Activated CD8-positive, alpha-beta T cell treated with anti-CD3 and anti-CD28 coated beads, Interleukin-2, amount 10 ng/mL, durations not matched to agents 7 days and 5 days (primary cell): Measurements from ENCODE around the gene POLD4. TPM values are rescaled to one million over a fixed set of nuclear protein-coding genes. Genes with fewer than 3 reads are reported as not detected.

Experiments
- ATAC-seq: fragments of 150-1000 bp; cut with Tn5 transposase; one replicate; pipeline ENCODE4 v1.10.0; 2021; ENCODE audit warnings: moderate library complexity
- CTCF ChIA-PET: fragments of 350-600 bp; sonication (Branson Sonifier 250); formaldehyde crosslinking; loops from one replicate; lab custom pipeline; 2021; ENCODE audit warnings: antibody characterized with exemption; lab: Charles Lee
- POLR2A ChIA-PET: fragments of 350-600 bp; sonication (Branson Sonifier 250); formaldehyde crosslinking; loops from one replicate; lab custom pipeline; 2021; ENCODE audit warnings: antibody characterized with exemption; lab: Charles Lee
- DNase-seq: peaks from one replicate; pipeline ENCODE4 v3.0.0-alpha.2; 2020
- H3K27ac Mint-ChIP-seq: one replicate; pipeline ENCODE4 v1.8.0; 2021; ENCODE audit warnings: mild to moderate bottlenecking, mixed read lengths
- H3K27me3 Mint-ChIP-seq: one replicate; pipeline ENCODE4 v1.8.0; 2021; ENCODE audit warnings: low read depth, mixed read lengths
- H3K36me3 Mint-ChIP-seq: one replicate; pipeline ENCODE4 v1.8.0; 2021; ENCODE audit warnings: low read depth, mixed read lengths
- H3K4me1 Mint-ChIP-seq: one replicate; pipeline ENCODE4 v1.8.0; 2021; ENCODE audit warnings: low read depth, mixed read lengths
- H3K4me3 Mint-ChIP-seq: one replicate; pipeline ENCODE4 v1.8.0; 2021; ENCODE audit warnings: mild to moderate bottlenecking, mixed read lengths
- H3K9me3 Mint-ChIP-seq: one replicate; pipeline ENCODE4 v1.8.0; 2022; ENCODE audit warnings: mixed read lengths; ENCODE audit not compliant: insufficient read depth
- total RNA-seq, 2 experiments: library from RNA; stranded (reverse); gene quantifications; one replicate each; pipeline ENCODE4 v1.2.3, GENCODE V29; 2021

POLD4 gene
- total RNA-seq, 2 experiments from 2014 or later, result 53.2 to 56.7 TPM

DNA sequence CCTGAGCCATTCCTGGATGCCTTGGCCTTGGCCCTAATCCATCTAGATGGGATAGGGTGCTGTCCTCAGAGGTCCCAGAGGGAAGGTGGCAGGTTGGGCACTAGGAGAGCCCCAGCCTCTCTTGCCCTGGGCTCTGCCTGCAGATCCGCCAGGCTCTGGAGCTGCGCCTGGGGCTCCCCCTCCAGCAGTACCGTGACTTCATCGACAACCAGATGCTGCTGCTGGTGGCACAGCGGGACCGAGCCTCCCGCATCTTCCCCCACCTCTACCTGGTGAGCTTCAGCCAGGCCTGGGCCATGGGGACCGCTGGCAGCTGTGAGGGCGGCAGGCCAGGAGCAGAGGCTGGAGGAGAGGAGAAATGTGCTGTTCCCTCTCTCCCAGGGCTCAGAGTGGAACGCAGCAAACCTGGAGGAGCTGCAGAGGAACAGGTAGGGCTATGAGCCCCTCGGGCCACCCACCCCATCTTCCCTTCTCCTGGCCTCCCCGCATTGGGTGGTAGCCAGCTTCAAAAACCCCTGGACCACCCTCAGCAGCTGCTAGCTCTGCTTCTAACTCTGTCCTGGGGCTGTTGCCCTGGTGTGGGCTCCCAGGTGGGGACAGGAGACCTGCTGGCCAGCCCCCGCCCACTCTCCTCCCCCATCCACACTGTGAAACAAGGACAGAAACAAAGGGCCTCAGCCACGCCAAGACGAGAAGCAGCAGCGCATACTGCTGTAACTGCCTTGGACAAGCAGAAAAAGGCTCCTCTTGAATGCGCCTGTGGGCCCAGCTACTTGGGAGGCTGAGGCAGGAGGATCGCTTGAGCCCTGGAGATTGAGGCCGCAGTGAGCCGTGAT, 45.1 kb downstream of the POLD4 start:
- no peaks in the 10 kb centered on the region for H3K9me3 Mint-ChIP-seq
- POLR2A ChIA-PET, result interaction anchor here (1.0 to 1.2 kb wide), 3 partner anchors 9 to 69 kb away, joined by 3 read pairs; no protein-coding TSS in a partner anchor
- no peaks in the 10 kb centered on the region for H3K27me3 Mint-ChIP-seq
- no peak for DNase-seq
- CTCF ChIA-PET, result interaction anchor here (0.9 to 1.4 kb wide), 2 partner anchors 9 to 49 kb away, joined by 3 read pairs; no protein-coding TSS in a partner anchor
- H3K36me3 Mint-ChIP-seq, result peaks cover 9% of the 10 kb centered on the region
- H3K27ac Mint-ChIP-seq, result no peak overlapping the region
- H3K4me3 Mint-ChIP-seq, result no peak overlapping the region
- ATAC-seq, result no peak
- H3K4me1 Mint-ChIP-seq, result peaks cover 21% of the 10 kb centered on the region

DNA sequence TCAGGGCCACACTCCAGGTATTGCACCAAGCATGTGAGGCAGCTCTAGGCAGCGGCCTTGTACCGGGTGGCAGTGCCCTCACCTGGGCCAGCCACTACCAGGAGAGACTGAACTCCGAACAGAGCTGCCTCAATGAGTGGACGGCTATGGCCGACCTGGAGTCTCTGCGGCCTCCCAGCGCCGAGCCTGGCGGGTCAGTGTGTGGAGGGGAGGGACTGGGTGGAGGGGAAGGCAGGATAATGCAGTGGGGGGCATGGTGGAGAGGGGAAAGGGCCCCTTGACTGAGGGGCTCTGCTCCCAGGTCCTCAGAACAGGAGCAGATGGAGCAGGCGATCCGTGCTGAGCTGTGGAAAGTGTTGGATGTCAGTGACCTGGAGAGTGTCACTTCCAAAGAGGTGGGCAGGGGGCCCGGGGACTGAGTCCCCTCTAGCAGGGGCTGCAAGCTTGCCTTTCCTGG, 45.8 kb downstream of the POLD4 start:
- ATAC-seq, result no peak
- POLR2A ChIA-PET, result interaction anchor here (1.0 to 1.2 kb wide), 3 partner anchors 10 to 68 kb away, joined by 3 read pairs; no protein-coding TSS in a partner anchor
- no peak overlapping the region for H3K4me3 Mint-ChIP-seq
- no peaks in the 10 kb centered on the region for H3K27me3 Mint-ChIP-seq
- no peak for DNase-seq
- H3K36me3 Mint-ChIP-seq, result peaks cover 13% of the 10 kb centered on the region
- H3K9me3 Mint-ChIP-seq, result no peaks in the 10 kb centered on the region
- peaks cover 19% of the 10 kb centered on the region for H3K4me1 Mint-ChIP-seq
- CTCF ChIA-PET, result interaction anchor here (1.4 kb wide), 1 partner anchor 10 kb away, joined by 3 read pairs; no protein-coding TSS in a partner anchor
- no peak overlapping the region for H3K27ac Mint-ChIP-seq

DNA sequence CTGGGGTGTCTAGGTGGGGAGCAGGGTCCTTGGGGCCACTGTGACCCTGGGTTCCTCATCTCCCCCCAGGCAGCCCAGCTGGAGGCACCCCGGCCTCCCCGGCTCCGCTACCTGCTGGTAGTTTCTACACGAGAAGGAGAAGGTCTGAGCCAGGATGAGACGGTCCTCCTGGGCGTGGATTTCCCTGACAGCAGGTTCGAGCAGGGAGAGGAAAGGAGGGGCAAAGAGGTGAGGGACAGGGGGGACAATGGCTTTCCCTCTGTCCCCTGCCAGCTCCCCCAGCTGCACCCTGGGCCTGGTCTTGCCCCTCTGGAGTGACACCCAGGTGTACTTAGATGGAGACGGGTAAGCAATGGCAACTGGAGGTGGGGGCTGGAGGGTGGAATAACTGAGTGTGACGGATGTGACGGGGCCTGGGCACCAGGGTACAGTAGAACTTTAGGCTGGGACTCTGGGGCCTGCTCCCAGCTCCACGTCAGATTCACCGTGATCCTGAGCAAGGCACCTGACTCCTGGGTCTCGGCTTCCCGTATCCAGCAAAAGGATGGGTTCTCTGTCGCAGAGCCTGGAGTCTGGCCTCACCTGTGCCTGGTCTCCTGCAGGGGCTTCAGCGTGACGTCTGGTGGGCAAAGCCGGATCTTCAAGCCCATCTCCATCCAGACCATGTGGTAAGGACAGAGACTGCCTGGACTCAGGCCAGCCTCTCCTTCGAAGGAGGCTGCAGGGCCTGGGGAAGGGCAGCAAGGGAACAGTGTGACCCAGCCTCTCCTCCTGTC, 46.4 kb downstream of the POLD4 start:
- POLR2A ChIA-PET, result no interaction called here
- Mint-ChIP-seq H3K4me1 (peaks cover 19% of the 10 kb centered on the region), H3K9me3 (no peaks in the 10 kb centered on the region), H3K27me3 (no peaks in the 10 kb centered on the region), H3K36me3 (peaks cover 16% of the 10 kb centered on the region), H3K27ac (no peak overlapping the region), H3K4me3 (no peak overlapping the region)
- CTCF ChIA-PET, result interaction anchor here (1.4 to 1.5 kb wide), 2 partner anchors 10 to 11 kb away, joined by 3 to 4 read pairs; no protein-coding TSS in a partner anchor
- DNase-seq, result no peak
- no peak for ATAC-seq

DNA sequence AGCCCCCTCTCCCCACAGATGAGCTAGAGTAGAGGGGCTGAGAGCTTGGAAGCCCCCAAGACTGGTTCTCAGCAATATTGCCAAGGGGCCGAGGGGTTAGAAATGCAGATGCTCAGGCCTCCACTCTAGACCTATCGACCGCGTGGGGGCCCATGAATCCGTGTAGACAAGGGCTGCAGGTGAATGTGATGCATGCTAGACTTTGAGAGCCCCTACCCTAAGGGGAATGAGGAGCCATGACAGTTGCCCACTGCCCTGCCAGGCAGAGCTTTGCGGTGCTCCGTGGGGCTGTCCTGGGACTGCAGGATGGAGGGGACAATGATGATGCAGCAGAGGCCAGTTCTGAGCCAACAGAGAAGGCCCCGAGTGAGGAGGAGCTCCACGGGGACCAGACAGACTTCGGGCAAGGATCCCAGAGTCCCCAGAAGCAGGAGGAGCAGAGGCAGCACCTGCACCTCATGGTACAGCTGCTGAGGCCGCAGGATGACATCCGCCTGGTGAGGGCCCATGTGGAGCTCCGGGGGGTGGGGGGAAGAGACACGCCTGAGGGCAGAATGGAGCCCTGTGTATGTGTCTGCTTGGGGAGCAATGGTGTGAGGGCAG, 48.7 kb downstream of the POLD4 start:
- H3K4me1 Mint-ChIP-seq, result peaks cover 16% of the 10 kb centered on the region
- no peak for DNase-seq
- ChIA-PET POLR2A (interaction anchor here (1.4 to 1.6 kb wide), 2 partner anchors 9 to 48 kb away, joined by 3 read pairs; no protein-coding TSS in a partner anchor), CTCF (interaction anchor here (1.2 to 1.3 kb wide), 2 partner anchors 13 to 42 kb away, joined by 3 to 6 read pairs; no protein-coding TSS in a partner anchor)
- no peak for ATAC-seq
- peaks cover 24% of the 10 kb centered on the region for H3K36me3 Mint-ChIP-seq
- H3K27me3 Mint-ChIP-seq, result no peaks in the 10 kb centered on the region
- no peaks in the 10 kb centered on the region for H3K9me3 Mint-ChIP-seq
- H3K4me3 Mint-ChIP-seq, result no peak overlapping the region
- H3K27ac Mint-ChIP-seq, result peak overlapping the region; percentile 10

DNA sequence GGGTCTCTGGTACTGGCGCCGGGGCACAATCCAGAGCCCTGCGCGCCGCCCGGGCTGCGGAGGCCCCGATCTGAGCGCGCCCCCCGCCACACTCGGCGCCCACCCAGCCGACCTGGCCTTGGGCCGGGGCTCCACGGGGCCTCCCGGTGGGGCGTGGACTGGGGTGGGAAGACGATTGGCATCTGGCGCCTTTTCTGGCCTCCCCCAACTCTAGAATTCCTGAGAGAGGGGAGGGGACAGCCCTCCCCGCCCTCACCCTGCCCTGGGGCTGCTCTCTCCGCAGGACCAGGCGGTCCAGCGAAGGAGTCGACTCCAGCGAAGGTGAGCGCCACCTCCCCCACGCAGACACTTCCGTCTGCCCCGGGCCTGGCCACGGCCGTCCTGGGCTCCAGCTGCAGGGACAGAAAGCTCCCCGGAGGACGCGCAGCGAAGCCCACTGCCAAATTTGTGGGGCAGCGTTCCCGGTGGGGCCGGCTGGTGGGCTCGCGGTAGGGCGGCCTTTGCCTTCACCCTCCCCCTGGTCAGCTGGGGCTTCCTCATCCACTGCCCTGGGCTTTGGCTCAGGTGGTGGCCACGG, 49.4 kb downstream of the POLD4 start:
- Mint-ChIP-seq H3K9me3 (no peaks in the 10 kb centered on the region), H3K27me3 (no peaks in the 10 kb centered on the region), H3K36me3 (peaks cover 22% of the 10 kb centered on the region), H3K27ac (no peak overlapping the region), H3K4me1 (peaks cover 16% of the 10 kb centered on the region), H3K4me3 (peak overlapping the region; percentile 55)
- POLR2A ChIA-PET, result interaction anchor here (1.1 to 1.6 kb wide), 7 partner anchors 10 to 49 kb away, joined by 3 to 11 read pairs (median 4); partner anchors contain the start of gene ANKRD13D
- no peak for DNase-seq
- ATAC-seq, result peak; percentile 40
- CTCF ChIA-PET, result interaction anchor here (1.1 to 1.6 kb wide), 4 partner anchors 13 to 51 kb away, joined by 4 to 10 read pairs (median 6); no protein-coding TSS in a partner anchor

DNA sequence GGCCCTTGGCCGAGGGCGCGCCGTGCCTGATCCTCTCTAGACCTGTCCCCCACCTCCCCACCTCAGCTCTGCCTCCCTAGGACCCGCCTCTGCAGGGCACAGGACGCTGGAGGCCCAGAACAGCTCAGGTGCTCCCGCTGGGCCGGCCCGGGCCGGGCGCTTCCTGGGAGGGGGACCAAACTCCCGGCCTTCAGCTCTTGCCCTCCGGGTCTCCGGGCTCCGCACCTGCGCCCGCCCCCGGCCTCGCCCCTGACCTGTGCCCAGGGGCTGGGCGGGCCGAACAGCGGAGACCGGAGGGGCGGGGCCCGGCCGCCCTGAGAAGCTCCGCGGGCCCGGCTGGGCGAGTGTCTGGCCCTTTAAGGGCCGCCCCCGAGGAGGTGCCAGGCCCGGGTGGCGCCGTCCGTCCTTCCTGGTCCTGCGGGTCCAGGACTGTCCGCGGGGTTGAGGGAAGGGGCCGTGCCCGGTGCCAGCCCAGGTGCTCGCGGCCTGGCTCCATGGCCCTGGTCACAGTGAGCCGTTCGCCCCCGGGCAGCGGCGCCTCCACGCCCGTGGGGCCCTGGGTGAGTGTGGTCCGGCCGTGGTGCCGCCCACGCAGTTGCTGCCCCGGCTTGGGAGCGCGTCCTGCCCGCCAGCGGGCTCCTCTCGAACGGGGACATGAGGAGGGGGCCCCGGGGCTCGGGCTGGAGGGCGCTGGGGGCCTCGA, 50.1 kb downstream of the POLD4 start, which contains the start of gene SSH3:
Gene SSH3, plus strand, starts transcription at position 399 of the 703 bp plus-strand sequence. Its CDS starts 96 bp downstream, at position 495.
- ATAC-seq, result peak; percentile 84
- CTCF ChIA-PET, result interaction anchor here (0.7 to 1.6 kb wide), 5 partner anchors 14 to 50 kb away, joined by 3 to 10 read pairs (median 5); no protein-coding TSS in a partner anchor

DNA sequence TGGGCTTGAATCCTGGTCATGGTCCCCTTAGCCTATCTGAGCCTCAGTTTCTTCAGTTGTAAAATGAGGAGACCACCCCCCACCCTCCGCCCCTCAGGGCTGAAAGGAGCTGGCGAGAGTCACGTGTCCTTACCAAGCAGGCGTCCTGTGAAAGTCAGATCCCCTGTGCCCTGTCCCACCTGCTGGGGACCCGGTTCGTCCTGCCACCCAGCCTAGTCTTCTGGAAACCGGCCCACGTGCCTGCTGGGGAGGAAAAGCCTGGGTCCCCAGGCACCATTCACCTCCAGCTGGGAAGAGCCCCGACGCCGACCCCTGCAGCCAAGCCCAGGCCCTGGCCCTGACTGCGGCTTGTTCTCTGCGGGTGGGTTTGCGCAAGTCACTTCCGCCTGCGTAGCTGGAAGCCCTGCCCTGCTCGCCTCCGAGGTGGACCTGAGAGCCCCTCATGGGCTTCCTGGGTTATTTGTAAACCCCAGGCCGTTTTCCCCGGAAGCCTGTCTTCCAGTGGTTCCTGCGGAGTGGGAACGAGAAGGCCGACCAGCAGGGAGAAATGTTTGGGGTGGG, 50.7 kb downstream of the POLD4 start:
- Mint-ChIP-seq H3K9me3 (no peaks in the 10 kb centered on the region), H3K36me3 (peaks cover 35% of the 10 kb centered on the region), H3K27ac (peak overlapping the region; percentile 43), H3K4me3 (peak overlapping the region; percentile 28), H3K4me1 (peaks cover 22% of the 10 kb centered on the region), H3K27me3 (no peaks in the 10 kb centered on the region)
- ChIA-PET POLR2A (interaction anchor here (0.6 to 1.6 kb wide), 14 partner anchors 9 to 130 kb away, joined by 3 to 11 read pairs (median 4); partner anchors contain the start of gene ANKRD13D), CTCF (interaction anchor here (0.7 to 1.6 kb wide), 5 partner anchors 15 to 50 kb away, joined by 3 to 10 read pairs (median 5); no protein-coding TSS in a partner anchor)
- ATAC-seq, result no peak
- no peak for DNase-seq

More for the DNA sequence above, 50.1 kb downstream of the POLD4 start, which contains the start of gene SSH3:
- peak within 1 kb of the TSS; percentile 55 for H3K4me3 Mint-ChIP-seq
- peak; percentile 55 for DNase-seq
- peaks cover 19% of the 10 kb centered on the region for H3K4me1 Mint-ChIP-seq
- H3K27me3 Mint-ChIP-seq, result no peaks in the 10 kb centered on the region
- POLR2A ChIA-PET, result interaction anchor here (0.5 to 1.6 kb wide), 14 partner anchors 10 to 136 kb away, joined by 3 to 11 read pairs (median 4); partner anchors contain the start of gene ANKRD13D
- no peaks in the 10 kb centered on the region for H3K9me3 Mint-ChIP-seq
- peaks cover 28% of the 10 kb centered on the region for H3K36me3 Mint-ChIP-seq
- H3K27ac Mint-ChIP-seq, result peak within 1 kb of the TSS; percentile 43

DNA sequence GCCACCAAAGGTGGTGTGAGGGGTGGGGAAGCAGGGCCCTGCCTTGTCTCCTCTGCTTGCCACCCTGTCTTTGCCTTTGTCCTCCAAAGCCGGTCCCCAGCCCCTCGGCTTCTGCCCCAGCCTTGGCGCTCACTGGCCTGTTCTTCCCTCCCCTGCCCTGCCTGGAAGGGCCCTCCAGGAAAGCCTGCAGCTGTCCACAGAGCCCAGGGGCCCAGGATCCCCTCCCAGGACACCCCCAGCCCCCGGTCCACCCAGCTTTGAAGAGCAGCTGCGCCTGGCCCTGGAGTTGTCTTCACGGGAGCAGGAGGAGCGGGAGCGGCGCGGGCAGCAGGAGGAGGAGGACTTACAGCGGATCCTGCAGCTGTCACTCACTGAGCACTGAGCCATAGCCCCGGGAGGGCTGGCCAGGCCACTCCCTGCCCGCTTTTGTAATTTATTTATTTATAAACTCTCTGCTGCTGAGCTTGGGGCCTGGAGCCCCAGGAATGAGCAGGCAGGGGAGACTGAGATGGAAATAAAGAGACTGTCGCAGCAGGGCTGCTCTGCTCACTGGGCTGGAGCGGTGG, 51.3 kb downstream of the POLD4 start:
- Mint-ChIP-seq H3K4me1 (peaks cover 22% of the 10 kb centered on the region), H3K4me3 (peak overlapping the region; percentile 28), H3K9me3 (peaks cover under 1% of the 10 kb centered on the region), H3K27ac (no peak overlapping the region), H3K36me3 (peaks cover 39% of the 10 kb centered on the region), H3K27me3 (no peaks in the 10 kb centered on the region)
- CTCF ChIA-PET, result interaction anchor here (1.6 kb wide), 1 partner anchor 49 kb away, joined by 5 read pairs; no protein-coding TSS in a partner anchor
- ATAC-seq (no peak), DNase-seq (no peak)
- POLR2A ChIA-PET, result interaction anchor here (1.0 to 2.0 kb wide), 7 partner anchors 9 to 34 kb away, joined by 3 to 11 read pairs (median 4); partner anchors contain the start of gene ANKRD13D

DNA sequence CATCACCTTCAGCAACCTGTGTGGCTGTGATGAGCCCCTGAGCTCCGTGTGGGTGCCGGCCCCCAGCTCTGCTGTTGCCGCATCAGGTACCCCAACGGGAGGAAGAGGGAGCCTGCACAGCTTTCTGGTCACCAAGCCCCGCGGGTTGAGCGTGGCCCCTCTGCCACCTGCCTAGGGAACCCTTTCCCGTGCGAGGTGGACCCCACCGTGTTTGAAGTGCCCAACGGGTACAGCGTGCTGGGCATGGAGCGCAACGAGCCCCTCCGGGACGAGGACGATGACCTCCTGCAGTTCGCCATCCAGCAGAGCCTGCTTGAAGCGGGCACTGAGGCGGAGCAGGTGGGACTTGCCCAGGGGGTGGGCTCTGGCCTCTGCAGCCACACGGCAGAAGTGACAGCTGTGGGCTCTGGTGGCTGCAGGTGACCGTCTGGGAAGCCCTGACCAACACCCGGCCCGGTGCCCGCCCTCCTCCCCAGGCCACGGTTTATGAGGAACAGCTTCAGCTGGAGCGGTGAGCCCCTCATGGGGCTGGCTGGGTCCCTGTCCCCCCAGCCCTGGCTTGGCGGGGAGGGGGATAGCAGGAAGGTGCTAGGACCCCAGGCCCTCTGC, 51.9 kb downstream of the POLD4 start:
- Mint-ChIP-seq H3K4me1 (peaks cover 28% of the 10 kb centered on the region), H3K4me3 (no peak overlapping the region), H3K9me3 (peaks cover 6% of the 10 kb centered on the region), H3K27me3 (no peaks in the 10 kb centered on the region), H3K27ac (no peak overlapping the region), H3K36me3 (peaks cover 45% of the 10 kb centered on the region)
- ChIA-PET CTCF (no interaction called here), POLR2A (interaction anchor here (0.9 to 2.0 kb wide), 5 partner anchors 10 to 39 kb away, joined by 3 to 5 read pairs (median 4); partner anchors contain the start of gene ANKRD13D)
- no peak for DNase-seq
- no peak for ATAC-seq
